ENCODE results near the gene NCOA4. TPM values are rescaled to one million over a fixed set of nuclear protein-coding genes. Genes with fewer than 3 reads are reported as not detected.
"Not testable (repeated sequence)": the region's sequence is repeated elsewhere in the genome, so short reads cannot be mapped to it uniquely, and the experiment has no call there.

Gene NCOA4
- polyA plus RNA-seq, 3 donors: 38.3 to 80.5 (median 76.5) TPM

DNA sequence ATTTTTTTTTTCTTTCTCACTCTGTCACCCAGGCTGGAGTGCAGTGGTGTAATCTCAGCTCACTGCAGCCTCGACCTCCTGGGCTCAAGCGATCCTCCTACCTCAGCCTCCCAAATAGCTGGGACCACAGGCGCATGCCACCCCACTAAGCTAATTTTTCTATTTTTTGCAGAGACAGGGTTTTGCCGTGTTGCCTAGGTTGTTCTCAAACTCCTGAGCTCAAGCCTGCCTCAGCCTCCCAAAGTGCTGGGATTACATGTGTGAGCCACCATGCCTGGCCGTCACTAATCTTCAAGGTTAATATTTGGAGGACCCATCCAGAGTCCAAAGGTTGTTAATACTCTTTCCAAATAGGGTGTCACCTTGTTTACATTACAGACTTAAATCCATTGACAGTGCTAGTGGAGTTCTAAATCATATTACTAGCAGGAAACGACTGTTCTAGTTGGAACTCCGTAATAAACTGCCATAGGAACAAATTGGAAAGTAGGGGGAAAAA, 28.2 kb downstream of the NCOA4 start:
- WGBS, 3 donors: 83 to 93% (median 87%) methylated on average over 7 of the region's 7 CpGs
- H3K27ac ChIP-seq (ENCODE audit: low read depth, low read length): not testable (repeated sequence)

- 65 to 77% (median 73%) methylated on average over 5 of the region's 5 CpGs for WGBS, 3 donors
- no peak overlapping the region for H3K27ac ChIP-seq (ENCODE audit: low read depth, low read length)
These were observed 29.2 kb downstream of the NCOA4 start for GRCh38 chr10:46001187-46001756.

DNA sequence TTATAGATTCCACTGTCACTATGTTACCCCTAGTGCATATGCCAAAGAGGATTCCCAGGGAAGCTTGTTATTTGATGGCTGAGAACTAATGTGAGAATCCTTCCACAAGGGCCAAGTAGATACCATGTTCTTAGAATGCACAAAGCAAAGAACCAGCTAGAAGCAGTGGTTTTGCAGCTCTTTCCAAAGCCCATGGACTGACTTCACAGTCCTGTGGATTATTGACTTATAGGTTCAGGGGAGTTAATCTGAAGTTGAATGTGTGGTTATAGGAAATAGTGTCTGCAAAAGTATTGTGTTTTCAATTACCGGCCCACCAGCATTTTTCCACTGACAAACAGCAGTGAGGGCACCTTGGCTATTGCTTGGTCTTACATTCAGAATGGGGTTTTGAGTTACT, 29.9 kb downstream of the NCOA4 start:
- 97 to 100% (median 97%) methylated on average over 1 of the region's 1 CpG for WGBS, 3 donors
- H3K27ac ChIP-seq (ENCODE audit: low read depth, low read length): no peak overlapping the region

DNA sequence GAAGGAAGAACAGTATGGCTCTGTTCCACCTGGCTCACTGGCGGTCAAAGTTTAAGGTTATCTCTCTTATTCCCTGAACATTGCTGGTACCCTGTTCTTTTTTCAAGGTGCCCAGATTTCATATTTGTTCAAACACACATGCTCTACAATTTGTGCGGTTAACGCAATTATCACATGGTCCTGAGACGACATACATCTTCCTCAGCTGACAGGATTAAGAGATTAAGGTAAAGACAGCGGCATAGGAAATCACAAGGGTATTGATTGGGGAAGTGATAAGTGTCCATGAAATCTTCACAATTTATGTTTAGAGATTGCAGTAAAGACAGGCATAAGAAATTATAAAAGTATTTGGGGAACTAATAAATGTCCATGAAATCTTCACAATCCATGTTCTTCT, 30.5 kb downstream of the NCOA4 start:
- 96 to 97% (median 97%) methylated on average over 5 of the region's 5 CpGs for WGBS, 3 donors

GRCh38 chr10:45997994-45998763, 32.2 kb downstream of the NCOA4 start:
- WGBS, 3 donors: 69 to 84% (median 79%) methylated on average over 5 of the region's 5 CpGs

More for the DNA sequence above, 30.5 kb downstream of the NCOA4 start:
- not testable (repeated sequence) for H3K27ac ChIP-seq (ENCODE audit: low read depth, low read length)

GRCh38 chr10:45997557-45997956, 32.9 kb downstream of the NCOA4 start:
- WGBS, 3 donors: 95 to 98% (median 97%) methylated on average over 4 of the region's 4 CpGs
- H3K27ac ChIP-seq (ENCODE audit: low read depth, low read length): no peak overlapping the region

More at GRCh38 chr10:45997994-45998763, 32.2 kb downstream of the NCOA4 start:
- H3K27ac ChIP-seq (ENCODE audit: low read depth, low read length): no peak overlapping the region

DNA sequence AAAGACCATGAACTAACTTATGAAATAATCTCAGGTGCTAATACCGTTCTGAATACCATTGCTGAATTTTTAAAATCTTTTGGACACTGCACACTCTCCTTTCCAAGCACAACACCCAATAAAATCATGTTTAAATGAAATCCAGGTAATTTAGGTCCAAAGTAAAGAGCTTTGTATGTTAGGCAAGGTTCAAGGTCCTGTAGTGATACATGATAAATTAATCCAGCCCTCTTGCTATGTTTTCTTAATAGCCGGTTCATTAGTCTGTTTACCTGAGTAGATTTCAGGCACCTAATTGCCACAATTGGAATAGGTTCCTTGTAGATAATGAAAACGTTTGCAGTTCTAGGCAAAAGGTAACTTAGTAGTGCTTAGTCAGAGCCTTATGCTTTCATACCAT, 44.8 kb downstream of the NCOA4 start:
- WGBS, 3 donors: 49 to 83% (median 83%) methylated on average over 3 of the region's 3 CpGs
- H3K27ac ChIP-seq (ENCODE audit: low read depth, low read length): not testable (repeated sequence)

- 87 to 94% (median 92%) methylated on average over 2 of the region's 2 CpGs for WGBS, 3 donors
- H3K27ac ChIP-seq (ENCODE audit: low read depth, low read length): not testable (repeated sequence)
These were observed 46.0 kb downstream of the NCOA4 start for GRCh38 chr10:45984473-45984872.

DNA sequence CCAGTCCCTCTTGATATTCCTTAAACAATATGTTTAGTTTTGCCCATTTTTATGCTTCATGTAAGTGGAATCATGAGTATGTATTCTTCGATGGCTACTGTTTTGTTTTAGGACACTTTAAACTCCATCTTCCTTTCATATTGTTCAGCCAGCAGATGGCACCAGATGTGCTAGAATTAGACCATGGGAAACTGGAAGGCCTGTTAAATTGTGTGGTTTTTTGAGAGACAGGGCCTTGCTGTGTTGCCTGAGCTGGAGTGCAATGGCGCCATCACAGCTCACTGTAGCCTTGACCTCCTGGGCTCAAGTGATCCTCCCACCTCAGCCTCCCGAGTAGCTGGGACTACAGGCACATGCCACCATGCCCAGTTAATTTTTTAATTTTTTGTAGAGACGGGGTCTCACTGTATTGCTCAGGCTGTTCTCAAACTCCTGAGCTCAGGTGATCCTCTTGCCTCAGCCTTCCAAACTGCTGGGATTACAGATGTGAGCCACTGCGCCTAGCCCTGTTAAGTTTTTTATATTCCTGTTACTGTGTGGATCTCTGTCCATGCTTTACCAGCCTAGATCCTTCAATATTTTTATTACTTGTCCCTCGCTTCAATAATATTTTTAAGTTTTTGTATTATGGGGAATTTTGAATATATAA, 46.8 kb downstream of the NCOA4 start:
- WGBS, 3 donors: 53 to 67% (median 66%) methylated on average over 4 to 5 of the region's 6 CpGs

DNA sequence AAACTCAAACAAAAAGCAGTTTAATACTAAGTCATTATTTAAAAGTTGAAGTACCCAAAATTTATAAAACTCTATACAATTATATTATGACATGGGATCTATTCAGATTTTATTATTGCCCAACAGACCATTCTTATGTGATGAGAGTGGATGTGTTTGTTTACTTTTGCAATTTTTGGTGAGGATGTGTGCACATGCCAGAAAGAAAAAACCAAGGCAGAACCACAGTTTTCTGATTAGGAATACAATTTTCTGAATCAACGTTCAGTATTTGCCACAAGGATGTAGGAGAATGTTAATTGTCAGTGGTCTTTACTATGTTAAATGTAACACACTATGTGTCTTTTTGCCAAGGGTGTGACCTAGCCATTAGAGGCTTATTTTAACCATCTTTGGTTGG, 49.1 kb downstream of the NCOA4 start:
- not testable (repeated sequence) for H3K27ac ChIP-seq (ENCODE audit: low read depth, low read length)
- WGBS, 3 donors: 38 to 45% (median 42%) methylated on average over 1 of the region's 1 CpG

More for the DNA sequence above, 46.8 kb downstream of the NCOA4 start:
- H3K27ac ChIP-seq (ENCODE audit: low read depth, low read length): not testable (repeated sequence)

DNA sequence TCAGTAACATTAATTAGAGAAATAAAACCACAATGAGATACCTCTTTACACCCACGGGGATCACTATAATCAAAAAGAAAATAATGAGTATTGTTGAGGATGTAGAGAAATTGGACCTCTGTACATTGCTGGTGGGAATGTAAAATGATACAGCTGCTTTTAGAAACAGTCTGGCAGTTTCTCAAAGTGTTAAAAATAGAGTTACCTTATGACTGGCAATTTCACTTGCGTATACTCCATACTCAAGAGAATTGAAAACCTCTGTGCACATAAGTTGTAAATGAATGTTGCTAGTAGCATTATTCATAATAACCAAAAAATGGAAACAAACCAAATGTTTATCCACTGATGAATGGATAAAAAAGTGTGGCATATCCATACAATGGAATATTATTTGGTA, 51.9 kb downstream of the NCOA4 start:
- not testable (repeated sequence) for H3K27ac ChIP-seq (ENCODE audit: low read depth, low read length)

GRCh38 chr10:45974041-45974440, 56.4 kb downstream of the NCOA4 start:
- 42 to 50% (median 49%) methylated on average over 3 of the region's 3 CpGs for WGBS, 3 donors
- not testable (repeated sequence) for H3K27ac ChIP-seq (ENCODE audit: low read depth, low read length)

More for the DNA sequence above, 51.9 kb downstream of the NCOA4 start:
- 92 to 97% (median 95%) methylated on average over 1 of the region's 2 CpGs for WGBS, 3 donors

DNA sequence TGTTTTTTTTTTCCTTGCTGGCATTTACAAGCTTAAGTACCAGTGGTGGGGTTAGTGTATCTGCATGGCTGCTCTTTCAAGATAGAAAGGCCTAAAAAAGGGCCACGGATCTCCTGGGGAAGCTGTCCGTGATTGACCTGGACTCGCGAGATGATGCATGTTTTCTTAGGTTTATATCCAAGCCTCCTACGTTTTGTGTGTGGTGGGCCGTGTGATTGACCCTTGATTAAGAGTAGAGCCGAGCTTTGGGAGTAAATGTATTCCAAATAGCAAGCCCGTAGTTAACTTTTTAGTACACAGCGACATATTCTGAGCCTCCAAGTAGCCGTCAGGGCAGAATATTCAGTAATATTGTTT, 57.6 kb downstream of the NCOA4 start:
- not testable (repeated sequence) for H3K27ac ChIP-seq (ENCODE audit: low read depth, low read length)
- 0 to 1% (median 0%) methylated on average over 10 of the region's 10 CpGs for WGBS, 3 donors

DNA sequence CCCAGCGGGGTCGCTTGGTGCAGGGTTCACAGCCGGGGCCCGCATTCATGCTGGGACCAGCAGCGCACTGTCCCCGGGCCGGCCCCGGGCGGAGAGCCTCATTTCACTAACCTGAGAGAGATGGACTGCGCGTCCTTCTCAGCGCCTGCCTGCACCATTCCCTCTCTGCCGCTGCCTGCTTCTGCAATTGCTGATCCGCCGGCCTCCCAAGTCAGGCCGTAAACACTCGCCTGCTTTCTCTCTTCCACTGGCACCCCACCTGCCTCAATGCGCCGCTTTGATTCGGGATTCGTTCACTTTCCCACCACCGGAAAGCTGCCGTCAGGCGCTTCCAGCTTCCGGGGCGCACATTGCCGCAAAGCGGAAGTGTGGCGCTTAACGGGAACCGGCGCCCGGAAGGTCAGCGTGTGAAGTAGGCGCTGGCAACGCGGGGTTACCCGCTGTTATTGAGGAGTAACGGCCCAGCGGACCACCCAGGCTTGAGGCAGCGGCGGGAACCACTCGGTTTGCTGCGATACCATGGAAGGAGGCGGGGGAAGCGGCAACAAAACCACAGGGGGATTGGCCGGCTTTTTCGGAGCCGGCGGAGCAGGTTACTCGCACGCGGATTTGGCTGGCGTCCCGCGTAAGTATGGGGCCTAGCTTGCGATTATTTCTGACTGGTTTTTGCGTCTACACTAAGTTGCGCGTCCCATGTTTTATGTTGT, 58.2 kb downstream of the NCOA4 start, which contains the start of gene TIMM23:
TSS of gene TIMM23 (plus strand) at position 384 of the 707 bp plus-strand sequence. CDS start at position 520, 136 bp downstream.
- H3K27ac ChIP-seq (ENCODE audit: low read depth, low read length): not testable (repeated sequence)
- WGBS, 3 donors: 0% methylated on average over 57 to 60 of the region's 60 CpGs

DNA sequence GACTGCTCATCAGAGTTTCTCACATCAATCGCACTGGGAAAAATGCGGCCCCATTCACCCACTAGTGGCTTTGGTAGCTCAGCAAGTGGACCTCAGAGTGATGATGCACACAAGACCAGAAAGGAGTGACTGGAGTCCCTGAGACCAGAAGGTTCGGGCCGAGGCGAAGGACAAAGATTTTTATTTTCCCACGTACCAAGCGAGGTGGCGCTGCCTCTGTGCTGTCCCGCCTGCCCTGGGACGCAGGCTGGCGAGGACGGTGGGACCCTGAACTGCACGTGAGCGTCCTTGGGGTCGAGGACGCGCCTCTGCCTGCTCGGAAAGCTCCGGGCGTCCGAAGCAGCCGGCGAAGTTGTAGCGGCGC, 58.7 kb downstream of the NCOA4 start:
- 0 to 1% (median 1%) methylated on average over 11 to 25 of the region's 25 CpGs for WGBS, 3 donors

DNA sequence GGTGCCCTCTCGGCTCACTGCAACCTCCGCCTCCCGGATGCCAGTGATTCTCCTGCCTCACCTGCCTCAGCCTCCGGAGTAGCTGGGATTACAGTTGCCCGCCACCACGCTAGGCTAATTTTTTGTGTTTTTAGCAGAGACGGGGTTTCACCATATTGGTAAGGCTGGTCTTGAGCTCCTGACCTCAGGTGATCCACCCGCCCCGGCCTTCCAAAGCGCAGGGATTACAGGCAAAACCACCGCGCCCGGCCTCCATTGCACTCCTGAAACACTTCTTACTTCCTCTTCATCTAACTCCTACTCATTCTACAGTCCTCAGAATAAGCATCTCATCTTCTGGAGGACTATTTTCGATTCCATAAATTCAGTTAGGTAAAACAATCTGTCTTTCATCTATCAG, 59.4 kb downstream of the NCOA4 start:
- whole genome bisulfite sequencing, 3 donors: 27 to 55% (median 45%) methylated on average over 14 of the region's 14 CpGs
- not testable (repeated sequence) for H3K27ac ChIP-seq (ENCODE audit: low read depth, low read length)

More for the DNA sequence above, 58.7 kb downstream of the NCOA4 start:
- not testable (repeated sequence) for H3K27ac ChIP-seq (ENCODE audit: low read depth, low read length)

DNA sequence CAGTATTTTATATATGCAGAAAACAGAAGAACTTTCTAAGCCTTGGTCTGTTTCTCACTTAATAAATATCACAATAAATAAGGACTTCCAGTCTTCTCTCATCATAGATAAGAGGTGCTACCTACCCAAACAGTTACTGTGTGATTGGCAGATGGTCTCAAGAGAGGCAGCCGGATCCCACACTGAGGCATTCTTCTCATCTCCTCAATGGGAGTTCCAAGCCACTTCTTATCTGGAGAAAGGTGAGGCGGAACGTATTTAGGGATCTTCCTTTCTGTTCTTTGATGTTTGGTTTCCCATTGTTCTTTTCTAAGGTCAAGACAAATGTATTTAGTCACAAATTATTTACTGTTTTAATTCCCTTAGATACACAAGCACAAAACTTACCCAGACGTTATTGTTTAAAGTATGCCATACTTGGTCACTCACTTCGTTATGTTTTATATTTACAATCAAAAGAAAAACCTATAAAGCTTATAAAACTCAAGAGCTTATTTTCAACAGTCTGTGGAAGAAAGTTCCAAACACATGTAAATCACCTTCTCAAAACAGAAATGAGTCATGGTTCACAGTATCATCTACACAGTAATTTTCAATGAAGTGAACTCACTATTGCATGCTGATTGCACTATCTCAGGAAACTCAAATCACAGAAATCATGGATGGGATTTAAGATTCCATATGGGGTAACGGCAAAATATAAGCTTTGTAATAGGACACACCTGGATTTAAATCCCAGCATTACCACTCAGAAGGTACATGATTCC, 67.6 kb downstream of the NCOA4 start:
- not testable (repeated sequence) for H3K27ac ChIP-seq (ENCODE audit: low read depth, low read length)
- 85 to 94% (median 88%) methylated on average over 6 of the region's 6 CpGs for WGBS, 3 donors

DNA sequence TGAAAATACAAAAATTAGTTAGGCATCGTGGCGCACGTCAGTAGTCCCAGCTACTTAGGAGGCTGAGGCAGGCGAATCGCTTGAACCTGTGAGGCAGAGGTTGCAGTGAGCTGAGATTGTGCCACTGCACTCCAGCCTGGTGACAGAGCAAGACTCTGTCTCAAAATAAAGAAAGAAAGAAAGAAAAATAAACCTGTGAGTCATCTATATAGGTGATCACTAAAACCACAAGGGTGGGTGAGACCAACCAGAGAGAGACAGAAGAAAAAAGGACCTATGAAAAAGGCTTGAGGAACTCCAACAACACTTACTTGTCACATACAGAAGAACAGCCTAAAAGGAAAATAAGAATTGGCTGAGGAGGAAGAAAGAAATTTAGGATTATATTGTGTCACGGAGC, 72.5 kb downstream of the NCOA4 start:
- whole genome bisulfite sequencing, 3 donors: 96 to 97% (median 96%) methylated on average over 6 of the region's 6 CpGs
- H3K27ac ChIP-seq (ENCODE audit: low read depth, low read length): not testable (repeated sequence)
